Urothelium cell line (cell line): Measurements from ENCODE around the gene TEN1.

ENCODE experiments used
- DNase-seq: peaks from one replicate; pipeline ENCODE4 v3.0.0; 2011; ENCODE audit warnings: low spot score, mixed read lengths
- FAIRE-seq: peaks from 2 replicates; lab custom pipeline; 2011; peaks lifted over from hg19 to GRCh38; lab: Jason Lieb, UNC

Gene TEN1

DNA sequence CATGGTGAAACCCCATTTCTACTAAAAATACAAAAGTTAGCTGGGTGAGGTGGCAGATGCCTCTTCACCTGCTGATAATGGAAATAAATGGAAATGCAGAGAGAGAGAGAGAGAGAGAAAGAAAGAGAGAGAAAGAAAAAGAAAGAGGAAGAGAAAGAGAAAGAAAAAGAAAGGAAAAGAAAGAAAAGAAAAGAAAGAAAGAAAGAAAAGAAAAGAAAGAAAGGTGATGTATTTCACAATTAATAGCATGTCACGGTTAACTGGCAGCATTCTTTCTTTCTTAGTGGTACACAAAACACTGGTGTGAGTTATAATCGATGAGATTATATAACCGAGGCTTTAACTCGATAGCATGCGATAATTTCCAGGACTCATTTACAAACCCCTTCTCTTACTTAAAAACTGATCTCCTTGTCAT lies 3.3 kb upstream of the TEN1 start:
- DNase-seq (no peak), FAIRE-seq (no peak)

DNA sequence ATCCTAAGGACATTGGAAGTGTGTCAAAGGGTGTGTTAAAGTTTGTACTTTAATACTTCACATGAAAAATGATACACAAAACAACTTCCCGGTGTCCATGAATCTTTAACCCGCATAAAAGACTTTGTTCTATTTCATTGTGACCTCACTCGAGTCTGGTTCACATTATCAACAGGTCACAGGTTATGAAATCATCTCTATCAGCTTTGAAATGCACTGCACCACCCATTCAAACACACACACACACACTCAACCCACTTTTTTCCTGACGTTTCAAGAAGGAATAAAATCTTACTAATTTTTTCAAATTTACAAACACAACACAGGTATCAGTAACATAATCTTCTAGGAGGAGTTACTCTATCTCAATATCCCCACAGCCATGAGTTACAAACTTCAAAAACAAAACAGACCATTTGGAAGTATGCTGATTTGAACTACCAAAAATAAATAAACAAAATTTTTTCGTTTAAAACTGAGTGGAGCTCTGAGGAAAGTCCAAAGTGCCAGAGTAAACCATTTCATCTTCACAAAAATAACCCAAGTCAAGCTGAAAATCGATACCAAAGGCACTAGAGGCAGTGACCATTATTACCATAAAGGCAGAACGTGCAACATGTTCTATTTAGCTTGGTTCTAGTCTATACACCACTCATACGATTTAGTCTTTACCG lies 2.7 kb upstream of the TEN1 start:
- FAIRE-seq (no peak), DNase-seq (no peak)

DNA sequence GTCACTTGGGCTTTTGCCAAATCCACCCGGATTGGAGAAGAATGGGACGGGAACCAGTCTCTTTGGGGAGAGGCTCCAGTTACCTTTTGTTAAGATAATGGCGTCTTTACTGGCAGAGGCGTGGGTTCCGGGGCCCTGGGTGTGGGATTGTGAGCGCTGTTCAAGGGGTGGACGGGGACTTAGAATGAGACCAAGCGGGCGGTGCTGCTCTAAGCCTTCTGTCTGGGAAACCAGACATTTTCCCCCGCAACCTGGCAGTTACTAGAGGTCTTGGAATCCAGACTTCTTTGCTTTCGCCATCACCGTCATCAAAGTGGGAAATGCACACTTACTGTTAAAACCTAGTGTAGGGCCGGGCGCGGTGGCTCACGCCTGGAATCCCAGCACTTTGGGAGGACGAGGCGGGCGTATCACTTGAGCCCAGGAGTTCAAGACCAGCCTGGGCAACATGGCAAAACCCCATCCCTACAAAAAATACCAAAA lies 706 bp downstream of the TEN1 start:
- FAIRE-seq: no peak

DNA sequence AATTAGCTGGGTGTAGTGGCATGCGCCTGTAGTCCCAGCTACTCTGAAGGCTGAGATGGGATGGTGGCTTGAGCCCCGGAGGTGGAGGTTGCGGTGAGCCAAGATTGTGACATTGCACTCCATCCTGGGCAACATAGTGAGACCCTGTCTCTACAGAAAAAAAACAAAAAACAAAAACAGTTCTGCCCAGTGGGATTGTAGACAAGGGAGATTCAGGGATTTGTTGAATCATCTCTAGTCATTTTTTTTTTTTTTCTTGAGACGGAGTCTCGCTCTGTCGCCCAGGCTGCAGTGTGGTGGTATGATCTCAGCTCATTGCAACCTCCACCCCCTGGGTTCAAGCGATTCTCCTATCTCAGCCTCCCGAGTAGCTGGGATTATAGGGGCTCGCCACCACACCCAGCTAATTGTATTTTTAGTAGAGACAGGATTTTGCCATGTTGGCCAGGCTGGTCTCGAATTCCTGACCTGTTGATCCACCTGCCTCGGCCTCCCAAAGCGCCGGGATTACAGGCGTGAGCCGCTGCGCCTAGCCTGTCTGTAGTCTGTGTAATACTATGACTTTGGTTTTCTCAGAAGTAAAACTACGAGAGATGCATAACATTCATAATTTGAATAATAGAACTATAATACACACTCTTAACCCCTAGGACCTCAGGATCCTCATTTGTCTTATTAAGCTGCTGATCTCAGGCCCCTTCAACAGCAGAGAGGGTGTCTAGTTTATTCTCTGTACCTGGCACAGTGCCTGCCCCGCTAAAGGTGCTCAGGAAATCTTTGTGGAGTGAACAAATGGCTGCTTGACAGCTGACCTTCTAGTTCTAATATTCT lies 1.4 kb downstream of the TEN1 start:
- FAIRE-seq (no peak), DNase-seq (no peak)

More for the DNA sequence above, 706 bp downstream of the TEN1 start:
- no peak for DNase-seq

DNA sequence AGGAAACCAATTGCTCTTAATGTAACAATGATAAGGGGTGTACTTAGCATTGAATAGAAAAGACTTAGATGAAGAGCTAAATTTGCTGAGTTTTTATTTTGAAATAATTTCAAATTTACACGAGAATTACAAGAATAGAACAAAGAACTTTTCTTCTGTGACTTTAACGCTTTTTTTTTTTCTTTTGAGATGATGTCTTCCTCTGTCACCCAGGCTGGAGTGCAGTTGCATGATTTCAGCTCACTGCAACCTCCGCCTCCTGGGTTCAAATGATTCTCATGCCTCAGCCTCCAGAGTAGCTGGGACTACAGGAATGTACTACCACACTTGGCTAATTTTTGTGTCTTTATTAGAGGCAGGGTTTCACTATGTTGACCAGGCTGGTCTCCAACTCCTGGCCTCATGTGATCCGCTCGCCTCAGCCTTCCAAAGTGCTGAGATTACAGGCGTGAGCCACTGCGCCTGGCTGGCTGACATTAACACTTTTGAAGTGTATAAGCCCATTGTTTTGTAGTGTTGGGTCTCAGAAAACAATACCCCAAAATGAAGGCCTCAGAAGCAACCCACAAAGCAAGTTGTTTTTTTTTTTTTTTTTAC lies 2.1 kb downstream of the TEN1 start:
- FAIRE-seq: no peak
- DNase-seq: no peak

DNA sequence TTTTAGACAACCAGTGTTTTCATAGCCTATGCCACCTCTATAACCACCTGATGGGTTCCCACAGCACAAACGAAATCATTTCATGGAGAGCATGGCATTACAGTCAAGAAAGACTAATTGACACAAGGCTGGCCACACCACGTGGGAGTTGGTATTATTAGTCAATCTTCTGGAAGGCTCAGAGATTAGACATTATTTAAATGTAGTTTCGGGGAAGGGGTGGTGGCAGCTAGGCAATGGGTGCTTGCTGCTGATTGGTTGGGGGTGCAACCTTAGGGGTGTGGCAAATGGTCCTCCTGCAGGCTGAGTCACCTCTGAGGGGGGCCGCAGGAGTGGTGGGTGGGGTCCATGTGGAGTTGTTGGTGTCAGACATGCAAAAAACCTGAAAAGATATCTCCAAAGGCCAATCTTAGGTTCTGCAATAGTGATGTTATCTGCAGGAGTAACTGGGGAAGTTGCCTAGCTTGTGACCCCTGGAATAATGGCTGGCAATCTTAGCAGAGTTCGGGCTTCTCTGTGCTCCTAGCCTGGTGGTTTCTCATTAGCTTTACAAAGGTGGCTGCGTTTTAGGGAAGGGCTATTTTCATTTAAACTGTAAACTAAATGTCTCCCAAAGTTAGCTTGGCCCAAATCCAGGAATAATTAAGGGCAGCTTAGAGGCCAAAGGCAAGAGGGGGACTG lies 4.6 kb downstream of the TEN1 start:
- no peak for FAIRE-seq
- DNase-seq: no peak

DNA sequence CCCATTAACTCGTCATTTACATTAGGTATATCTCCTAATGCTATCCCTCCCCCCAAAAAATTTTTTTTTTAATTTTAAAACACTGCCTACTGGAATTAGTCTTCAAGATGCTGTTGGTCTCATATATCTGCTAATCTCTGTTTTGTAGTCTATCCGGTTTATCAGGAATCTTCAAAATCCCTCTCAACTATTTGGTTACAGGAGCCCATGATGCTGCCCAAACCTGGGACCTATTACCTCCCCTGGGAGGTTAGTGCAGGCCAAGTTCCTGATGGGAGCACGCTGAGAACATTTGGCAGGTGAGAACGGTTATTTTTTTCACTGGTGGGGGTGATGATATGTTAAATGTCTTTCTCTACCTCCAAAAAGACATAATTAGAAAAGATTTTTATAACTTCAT lies 6.9 kb downstream of the TEN1 start:
- FAIRE-seq: no peak

DNA sequence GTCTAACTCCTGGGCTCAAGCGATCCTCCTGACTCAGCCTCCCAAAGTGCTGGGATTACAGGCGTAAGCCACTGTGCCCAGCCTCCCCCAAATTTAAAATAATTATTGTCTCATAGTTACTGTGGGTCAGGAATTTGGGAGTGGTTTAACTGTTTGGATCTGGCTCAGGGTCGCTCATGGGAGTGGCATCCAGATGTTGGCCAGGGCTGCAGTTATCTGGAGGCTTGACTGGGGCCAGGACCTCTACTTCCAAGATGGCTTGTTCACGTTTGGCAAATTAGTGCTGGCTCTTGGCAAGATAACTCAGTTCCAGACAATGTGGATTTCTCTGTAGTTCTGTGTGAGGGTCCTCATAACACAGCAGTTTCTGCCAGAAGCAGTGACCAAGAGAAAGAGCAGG lies 8.0 kb downstream of the TEN1 start:
- FAIRE-seq: no peak
- DNase-seq: no peak

More for the DNA sequence above, 6.9 kb downstream of the TEN1 start:
- no peak for DNase-seq

DNA sequence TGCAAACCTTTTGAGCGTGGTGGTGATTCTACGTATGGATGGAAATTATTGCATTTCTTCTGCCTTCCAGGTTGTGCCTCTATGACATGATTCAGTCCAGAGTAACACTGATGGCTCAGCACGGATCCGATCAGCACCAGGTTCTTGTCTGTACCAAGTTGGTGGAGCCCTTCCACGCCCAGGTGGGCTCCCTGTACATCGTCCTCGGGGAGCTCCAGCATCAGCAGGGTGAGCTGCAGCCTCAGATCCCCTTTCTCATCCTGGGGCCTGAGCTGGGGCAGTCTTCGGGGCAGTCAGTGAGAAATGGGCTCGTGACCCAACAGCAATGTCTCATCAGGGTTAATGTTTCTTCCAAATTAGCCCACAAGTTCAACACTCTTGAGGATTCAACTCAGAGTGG lies 12.4 kb downstream of the TEN1 start:
- no peak for FAIRE-seq
- no peak for DNase-seq

DNA sequence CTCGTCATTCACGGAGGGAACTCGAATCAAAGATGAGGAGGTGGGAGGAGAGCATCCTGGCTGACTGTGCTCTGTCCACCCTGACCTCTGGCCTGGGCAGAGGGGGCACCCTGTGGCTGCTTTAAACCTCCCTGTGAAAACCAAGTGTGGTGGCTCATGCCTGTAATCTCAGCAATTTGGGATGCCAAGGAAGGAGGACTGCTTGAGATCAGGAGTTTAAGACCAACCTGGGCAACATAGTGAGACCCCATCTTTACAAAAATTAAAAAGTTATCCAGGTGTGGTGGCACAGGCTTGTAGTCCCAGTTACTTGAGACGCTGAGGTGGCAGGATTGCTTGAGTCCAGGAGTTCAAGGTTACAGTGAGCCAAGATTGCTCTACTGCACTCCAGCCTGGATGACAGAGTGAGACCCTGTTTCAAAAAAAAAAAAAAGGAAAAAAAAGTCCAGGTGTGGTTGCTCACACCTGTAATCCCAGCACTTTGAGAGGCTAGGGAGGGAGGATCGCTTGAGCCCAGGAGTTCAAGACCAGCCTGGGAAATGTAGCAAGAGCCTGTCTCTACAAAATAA lies 15.8 kb downstream of the TEN1 start:
- no peak for FAIRE-seq

DNA sequence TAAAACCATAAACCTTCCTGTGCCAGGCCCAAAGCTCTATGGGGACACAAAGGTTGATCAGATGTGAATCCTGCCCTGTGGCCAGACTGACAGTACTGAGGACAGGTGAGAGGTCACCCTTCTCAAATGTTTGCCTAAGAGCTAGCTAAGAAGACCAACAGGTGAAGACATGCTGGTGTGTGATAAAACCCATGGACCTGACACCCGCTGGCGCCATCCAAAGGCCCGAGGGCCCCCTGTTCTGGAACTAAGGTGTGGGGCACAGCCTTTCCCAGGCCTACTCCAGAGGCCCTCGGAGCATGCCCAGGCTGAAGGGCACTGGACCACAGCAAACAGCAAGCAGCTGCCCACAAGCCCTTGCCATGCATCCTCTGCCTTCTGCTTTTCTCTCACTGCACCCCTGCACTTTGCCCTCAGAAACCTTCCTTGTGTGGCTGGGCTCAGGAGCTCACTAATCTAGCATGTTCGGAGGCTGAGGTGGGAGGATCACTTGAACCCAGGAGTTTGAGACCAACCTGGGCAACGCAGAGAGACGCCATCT lies 16.4 kb downstream of the TEN1 start:
- DNase-seq (no peak), FAIRE-seq (no peak)

More for the DNA sequence above, 15.8 kb downstream of the TEN1 start:
- DNase-seq: no peak

DNA sequence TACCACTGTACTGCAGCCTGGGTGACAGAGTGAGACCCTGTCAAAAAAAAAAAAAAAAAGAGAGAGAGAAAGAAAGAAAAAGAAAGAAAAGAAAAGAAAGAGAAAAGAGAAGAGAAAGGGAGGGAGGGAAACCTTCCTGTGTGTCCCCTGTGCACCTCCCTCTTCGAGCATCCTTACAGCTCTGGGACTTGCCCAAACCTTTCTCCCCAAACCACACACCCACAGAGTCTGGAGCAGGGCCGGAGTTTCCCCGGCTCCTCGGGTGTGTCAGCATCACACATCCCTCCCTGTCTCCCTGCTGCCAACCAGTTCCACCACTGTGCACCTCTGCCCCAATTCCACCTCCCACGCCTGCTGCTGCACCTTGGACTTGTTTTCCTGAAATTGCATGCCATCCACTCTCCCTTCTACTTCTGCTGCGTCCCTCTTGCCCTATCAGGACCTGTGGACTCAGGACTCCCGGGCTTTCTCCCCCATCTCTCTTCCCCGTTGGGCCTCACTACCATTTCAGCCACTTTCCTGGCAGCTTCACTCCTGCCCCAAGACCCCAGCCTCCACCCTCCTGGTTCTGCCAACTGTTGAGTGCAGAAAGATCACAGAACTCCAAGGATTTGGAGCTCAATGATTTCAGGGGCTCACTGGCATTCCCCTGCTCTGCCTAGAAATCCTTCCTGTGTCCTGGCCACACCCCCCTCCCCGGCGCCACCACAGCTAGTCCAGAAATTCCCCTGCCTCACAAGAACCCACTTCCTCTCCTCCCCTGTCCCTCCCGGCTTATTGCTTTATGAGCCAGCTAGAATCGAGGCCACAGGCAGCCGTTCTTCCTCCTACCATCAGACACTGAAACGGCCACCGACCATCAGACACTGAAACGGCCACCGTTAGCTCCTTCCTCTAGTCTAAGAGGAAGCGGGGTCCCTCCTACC lies 17.9 kb downstream of the TEN1 start:
- DNase-seq (peak; percentile 80), FAIRE-seq (peak; percentile 81)

DNA sequence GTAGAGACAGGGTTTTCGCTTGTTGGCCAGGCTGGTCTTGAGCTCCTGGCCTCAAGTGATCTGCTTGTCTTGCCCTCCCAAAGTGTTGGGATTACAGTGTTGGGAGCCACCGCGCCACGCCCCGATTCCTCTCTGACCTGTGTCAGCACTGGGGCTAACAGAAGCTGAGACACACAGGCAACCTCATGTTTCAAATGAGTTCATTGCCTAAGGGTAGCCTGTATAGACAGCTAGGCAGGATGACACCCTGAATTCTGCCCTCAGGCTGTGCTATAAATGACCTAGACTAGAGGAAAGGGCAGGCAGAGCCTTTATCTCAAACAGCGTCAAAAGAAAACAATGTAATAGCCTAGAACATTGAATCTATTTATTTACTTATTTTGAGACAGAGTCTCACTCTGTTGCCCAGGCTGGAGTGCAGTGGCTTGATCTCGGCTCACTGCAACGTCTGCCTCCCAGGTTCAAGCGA lies 19.3 kb downstream of the TEN1 start:
- FAIRE-seq (peak; percentile 35), DNase-seq (no peak)

DNA sequence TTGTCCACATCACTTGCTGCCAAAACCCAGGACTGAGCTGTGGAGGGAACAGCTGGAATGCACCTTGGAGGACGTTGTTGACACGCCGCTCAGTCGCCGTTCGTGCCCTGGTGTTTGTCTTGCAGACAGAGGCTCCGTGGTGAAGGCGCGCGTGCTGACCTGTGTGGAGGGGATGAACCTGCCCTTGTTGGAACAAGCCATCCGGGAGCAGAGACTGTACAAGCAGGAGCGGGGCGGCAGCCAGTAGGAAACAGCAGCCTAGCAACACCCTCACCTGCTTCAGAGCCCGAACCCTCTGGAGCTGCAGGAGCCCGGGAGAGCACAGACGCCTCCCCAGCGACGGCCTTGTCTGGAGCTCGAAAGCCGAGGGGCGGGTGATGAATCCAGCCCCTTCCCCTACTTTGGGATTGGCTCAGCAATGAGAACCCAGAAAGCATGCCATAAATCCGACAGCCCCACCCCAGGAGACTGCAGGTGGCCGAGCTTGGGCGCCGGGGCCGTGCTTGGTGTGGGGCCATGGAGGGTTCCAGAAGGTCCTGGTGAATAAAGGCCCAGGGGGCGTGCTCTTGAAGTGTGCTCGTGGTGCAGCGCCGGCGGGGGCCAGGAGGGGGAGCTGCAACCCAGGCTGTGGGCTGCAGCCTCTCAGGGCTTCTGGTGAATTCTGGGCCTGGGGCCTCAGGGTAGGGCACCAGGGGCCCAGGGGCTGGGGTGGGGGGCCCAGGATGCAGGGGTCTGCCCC lies 21.1 kb downstream of the TEN1 start:
- DNase-seq (peak; percentile 86), FAIRE-seq (peak; percentile 79)

DNA sequence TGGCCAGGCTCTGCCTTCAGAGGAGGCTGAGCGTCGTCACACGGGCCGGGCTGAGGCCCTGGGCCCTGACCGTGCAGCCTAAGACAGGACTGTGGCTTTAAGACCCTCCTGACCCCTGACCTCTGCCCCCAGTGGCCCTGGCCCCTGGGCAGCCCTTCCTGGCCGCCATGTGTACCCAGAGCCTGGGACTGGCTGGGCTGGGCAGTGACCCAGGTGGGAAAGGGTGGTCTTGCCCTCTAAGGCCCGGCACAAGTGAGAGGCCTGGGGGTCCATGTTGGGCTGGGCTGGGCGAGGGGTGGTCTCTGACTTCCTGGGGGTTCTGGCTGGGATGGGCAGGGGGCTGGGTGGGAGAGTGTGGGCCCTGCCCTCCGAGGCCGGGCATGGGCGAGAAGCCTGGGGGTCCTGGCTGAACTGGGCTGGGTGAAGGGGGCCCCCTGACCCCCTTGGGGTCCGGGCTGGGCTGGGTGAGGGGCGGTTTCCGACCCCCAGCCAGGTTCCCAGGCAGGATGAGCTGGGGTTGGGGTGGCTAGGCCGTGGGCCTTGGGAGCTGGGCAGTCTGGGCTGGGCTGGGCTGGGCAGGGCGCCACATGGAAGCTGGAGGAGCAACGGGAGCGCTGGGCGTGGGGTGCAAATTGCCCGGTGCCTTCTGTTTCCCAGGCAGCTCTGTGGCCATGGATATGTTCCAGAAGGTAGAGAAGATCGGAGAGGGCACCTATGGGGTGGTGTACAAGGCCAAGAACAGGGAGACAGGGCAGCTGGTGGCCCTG lies 21.9 kb downstream of the TEN1 start, which contains the start of gene CDK3:
TSS of gene CDK3 (plus strand) at position 101 of the 767 bp plus-strand sequence. CDS start at position 672, 571 bp downstream.
- DNase-seq (no peak), FAIRE-seq (no peak)

DNA sequence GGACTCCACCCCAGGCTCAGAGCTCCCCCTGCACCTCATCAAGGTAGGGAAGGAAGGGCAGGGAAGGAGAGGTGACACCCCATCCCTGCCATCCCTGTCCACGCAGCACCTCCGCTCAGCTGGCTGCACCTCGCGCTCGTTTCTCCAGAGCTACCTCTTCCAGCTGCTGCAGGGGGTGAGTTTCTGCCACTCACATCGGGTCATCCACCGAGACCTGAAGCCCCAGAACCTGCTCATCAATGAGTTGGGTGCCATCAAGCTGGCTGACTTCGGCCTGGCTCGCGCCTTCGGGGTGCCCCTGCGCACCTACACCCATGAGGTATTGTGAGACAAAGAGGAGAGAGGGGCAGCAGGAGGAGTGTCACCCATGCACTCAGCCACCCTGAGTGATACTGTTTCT lies 23.1 kb downstream of the TEN1 start:
- DNase-seq (no peak), FAIRE-seq (no peak)

DNA sequence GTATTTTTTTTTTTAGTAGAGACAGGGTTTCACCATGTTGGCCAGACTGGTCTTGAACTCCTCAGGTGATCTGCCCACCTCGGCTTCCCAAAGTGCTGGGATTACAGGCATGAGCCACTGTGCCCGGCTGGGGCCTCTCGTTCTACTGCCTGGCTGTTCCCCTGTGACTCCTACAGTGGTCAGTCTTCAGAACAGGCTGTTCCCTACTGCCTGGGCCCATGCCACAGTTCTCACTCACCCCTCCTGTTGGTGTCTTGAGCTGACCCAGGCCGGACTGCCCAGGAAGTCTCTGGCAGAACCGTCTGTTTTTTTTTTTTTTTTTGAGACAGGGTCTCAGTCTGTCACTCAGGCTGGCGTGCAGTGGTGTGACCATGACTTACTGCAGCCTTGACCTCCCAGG lies 24.9 kb downstream of the TEN1 start:
- no peak for FAIRE-seq

DNA sequence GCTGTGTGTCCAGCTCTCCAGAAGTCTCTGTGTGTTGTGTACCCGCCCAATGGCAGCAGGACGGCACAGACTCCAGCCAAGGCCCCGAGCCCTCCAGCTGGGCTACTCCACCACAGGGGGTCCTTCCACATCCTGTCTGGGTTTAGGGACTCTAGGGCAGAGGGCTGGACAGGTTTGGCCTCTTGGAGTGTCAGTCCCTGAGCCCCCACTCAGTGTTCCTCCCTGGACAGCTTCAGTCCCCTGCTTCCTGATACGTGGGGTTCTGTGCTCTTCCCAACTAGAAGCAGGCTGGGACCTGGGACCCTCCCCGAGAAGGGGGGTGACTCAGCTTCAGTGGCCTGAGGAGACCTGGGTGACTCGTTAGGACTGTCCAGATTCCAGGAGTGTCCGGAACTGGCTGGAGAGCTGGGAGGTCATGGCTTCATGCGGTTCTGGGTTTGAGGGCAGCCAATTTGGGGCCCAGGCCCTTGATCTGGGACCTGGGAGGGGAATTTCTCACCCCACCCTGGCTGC lies 25.8 kb downstream of the TEN1 start:
- FAIRE-seq (no peak), DNase-seq (no peak)

More for the DNA sequence above, 24.9 kb downstream of the TEN1 start:
- no peak for DNase-seq
